Measurements from ENCODE around the gene LRP6.

DNA sequence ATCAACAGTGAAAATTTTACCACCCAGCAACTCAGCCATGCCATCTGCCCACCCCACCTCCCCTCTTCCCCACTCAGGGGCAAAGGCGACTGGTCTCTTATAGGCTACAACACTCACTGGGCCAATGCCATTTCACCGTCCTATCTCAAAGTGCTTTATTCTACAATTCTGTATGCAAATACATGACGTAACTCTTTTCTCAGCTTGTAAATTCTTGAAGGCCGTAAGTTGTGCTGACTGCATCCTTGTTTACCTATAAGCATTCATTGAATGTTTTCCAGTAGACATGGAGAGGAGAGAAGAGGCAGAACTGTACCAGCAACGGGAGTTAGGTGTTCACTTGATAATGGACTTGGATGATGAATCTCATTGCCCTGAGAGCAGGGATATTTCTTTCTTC, 180.5 kb downstream of the LRP6 start:
- TF ChIP-seq POLR2A (IDR thresholded peaks at IDR 0.05): no peak
- TF ChIP-seq, protein P1, sequence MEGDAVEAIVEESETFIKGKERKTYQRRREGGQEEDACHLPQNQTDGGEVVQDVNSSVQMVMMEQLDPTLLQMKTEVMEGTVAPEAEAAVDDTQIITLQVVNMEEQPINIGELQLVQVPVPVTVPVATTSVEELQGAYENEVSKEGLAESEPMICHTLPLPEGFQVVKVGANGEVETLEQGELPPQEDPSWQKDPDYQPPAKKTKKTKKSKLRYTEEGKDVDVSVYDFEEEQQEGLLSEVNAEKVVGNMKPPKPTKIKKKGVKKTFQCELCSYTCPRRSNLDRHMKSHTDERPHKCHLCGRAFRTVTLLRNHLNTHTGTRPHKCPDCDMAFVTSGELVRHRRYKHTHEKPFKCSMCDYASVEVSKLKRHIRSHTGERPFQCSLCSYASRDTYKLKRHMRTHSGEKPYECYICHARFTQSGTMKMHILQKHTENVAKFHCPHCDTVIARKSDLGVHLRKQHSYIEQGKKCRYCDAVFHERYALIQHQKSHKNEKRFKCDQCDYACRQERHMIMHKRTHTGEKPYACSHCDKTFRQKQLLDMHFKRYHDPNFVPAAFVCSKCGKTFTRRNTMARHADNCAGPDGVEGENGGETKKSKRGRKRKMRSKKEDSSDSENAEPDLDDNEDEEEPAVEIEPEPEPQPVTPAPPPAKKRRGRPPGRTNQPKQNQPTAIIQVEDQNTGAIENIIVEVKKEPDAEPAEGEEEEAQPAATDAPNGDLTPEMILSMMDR (IDR thresholded peaks at IDR 0.05): no peak
- TF ChIP-seq EP300 (IDR thresholded peaks at IDR 0.05): no peak

All from ovary (tissue), 3 donors.